VCaP (cell line): ENCODE measurements around the gene PARD3B.
A peak's percentile ranks its signal among the peaks of the same experiment; 100 is the strongest.

ENCODE experiments used
- H3K27ac ChIP-seq: fragments of 450-650 bp; 2 replicates; pipeline ENCODE4 v1.5.1; 2017
- TF ChIP-seq, protein P1 (sequence below): fragments of 450-650 bp; conservative IDR thresholded peaks from 2 replicates; pipeline ENCODE4 v1.5.1; 2017; ENCODE audit warnings: mild to moderate bottlenecking, moderate library complexity

Gene PARD3B

DNA sequence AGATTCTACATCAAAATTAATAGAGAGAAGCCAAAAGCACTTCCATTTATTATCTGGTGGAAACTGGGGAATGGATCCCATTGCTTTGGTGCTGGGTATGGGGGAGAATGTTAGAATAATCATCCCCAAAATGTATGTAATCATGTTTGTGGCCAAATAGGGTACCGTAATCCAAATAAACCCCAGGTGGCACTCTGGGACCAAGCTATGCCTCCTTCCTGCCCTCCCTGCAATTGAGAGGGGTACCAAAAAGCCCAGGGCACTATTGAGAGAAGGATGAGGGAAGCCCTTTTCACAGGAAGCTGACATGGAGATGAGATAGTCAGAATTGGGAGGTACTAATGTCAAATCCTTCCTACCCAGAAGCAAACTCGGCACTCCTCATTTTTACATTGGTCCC, 1051.3 kb downstream of the PARD3B start:
- TF ChIP-seq, protein P1, sequence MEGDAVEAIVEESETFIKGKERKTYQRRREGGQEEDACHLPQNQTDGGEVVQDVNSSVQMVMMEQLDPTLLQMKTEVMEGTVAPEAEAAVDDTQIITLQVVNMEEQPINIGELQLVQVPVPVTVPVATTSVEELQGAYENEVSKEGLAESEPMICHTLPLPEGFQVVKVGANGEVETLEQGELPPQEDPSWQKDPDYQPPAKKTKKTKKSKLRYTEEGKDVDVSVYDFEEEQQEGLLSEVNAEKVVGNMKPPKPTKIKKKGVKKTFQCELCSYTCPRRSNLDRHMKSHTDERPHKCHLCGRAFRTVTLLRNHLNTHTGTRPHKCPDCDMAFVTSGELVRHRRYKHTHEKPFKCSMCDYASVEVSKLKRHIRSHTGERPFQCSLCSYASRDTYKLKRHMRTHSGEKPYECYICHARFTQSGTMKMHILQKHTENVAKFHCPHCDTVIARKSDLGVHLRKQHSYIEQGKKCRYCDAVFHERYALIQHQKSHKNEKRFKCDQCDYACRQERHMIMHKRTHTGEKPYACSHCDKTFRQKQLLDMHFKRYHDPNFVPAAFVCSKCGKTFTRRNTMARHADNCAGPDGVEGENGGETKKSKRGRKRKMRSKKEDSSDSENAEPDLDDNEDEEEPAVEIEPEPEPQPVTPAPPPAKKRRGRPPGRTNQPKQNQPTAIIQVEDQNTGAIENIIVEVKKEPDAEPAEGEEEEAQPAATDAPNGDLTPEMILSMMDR, result no peak
- H3K27ac ChIP-seq, result no peak overlapping the region

GRCh38 chr2:205605638-205606304, 1060.5 kb downstream of the PARD3B start:
- TF ChIP-seq, protein P1, result no peak

GRCh38 chr2:205607146-205607545, 1061.9 kb downstream of the PARD3B start:
- H3K27ac ChIP-seq, result no peak overlapping the region
- TF ChIP-seq, protein P1, result no peak

More at GRCh38 chr2:205605638-205606304, 1060.5 kb downstream of the PARD3B start:
- H3K27ac ChIP-seq, result no peak overlapping the region

DNA sequence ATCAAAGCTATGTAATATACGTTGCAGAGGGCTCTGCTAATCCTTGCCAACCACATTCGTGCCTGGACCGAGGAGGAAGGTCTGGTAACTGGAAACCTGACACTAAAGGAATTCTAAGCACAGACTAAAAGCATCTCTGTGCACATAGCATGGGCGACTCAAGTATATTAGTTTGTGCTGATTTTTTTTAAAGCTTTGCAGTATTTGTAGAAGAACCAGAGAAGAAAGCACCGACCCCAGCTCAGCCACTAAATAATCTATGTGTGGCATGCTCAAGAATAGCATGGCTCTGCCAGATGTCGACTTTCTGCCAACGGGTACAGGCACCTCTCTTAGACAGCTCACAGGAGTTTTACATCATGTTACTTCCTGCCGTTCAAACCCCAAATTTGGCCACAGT, 1063.8 kb downstream of the PARD3B start:
- TF ChIP-seq, protein P1, result no peak
- no peak overlapping the region; the same call in 1 of the 2 replicates for H3K27ac ChIP-seq

- TF ChIP-seq, protein P1, result no peak
- peak overlapping the region; percentile 48; the same call in 1 of the 2 replicates for H3K27ac ChIP-seq
Observed at GRCh38 chr2:205610437-205610836, 1065.2 kb downstream of the PARD3B start.

DNA sequence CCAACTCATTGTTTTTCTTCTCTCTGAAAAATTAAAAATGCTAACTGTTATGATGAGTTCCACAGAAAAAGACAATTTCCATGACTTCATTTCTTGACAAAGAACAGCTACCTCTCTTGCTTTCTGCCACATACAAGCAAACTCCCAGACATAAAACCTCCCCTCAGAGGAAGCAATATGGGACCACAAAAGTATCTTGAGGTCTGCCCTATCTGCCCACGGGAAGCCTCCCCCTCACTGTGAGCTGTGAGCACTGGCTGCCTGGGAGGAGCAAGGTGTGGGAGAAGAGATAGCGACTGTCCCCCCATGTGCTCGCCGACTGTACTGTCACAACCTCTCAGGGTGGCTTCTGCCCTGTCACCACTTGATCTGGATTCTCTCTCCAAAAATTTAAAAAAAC, 1067.4 kb downstream of the PARD3B start:
- peak overlapping the region; percentile 65; the same call in 1 of the 2 replicates for H3K27ac ChIP-seq
- TF ChIP-seq, protein P1, result no peak

GRCh38 chr2:205613970-205614559, 1068.8 kb downstream of the PARD3B start:
- peak overlapping the region; percentile 65 for H3K27ac ChIP-seq
- TF ChIP-seq, protein P1, result no peak
